Liver (tissue), 9 donors: Measurements from ENCODE around the gene ST8SIA5. TPM values are rescaled to one million over a fixed set of nuclear protein-coding genes. Genes with fewer than 3 reads are reported as not detected.

Source experiments
- DNase-seq: peaks from one replicate; pipeline ENCODE4 v3.0.0-alpha.2; 2017; ENCODE audit warnings: low spot score
- H3K27ac ChIP-seq, 2 donors: one replicate each; pipeline ENCODE4 v1.7.0; 2013; ENCODE audit warnings: inconsistent platforms in 2 of 2, low read length in 2 of 2, control low read depth in 1 of 2, low read depth in 1 of 2, mild to moderate bottlenecking in 1 of 2
- H3K27me3 ChIP-seq, 4 donors: one replicate each; pipeline versions ENCODE4 v1.6.1 to v1.7.0; 2013; ENCODE audit warnings: low read length in 3 of 4, inconsistent platforms in 1 of 4, mild to moderate bottlenecking in 1 of 4, moderate library complexity in 1 of 4; ENCODE audit not compliant: control insufficient read depth in 4 of 4, insufficient read depth in 4 of 4
- H3K36me3 ChIP-seq, 4 donors: one replicate each; pipeline versions ENCODE4 v1.6.1 to v1.7.0; 2013; ENCODE audit warnings: low read length in 3 of 4, mild to moderate bottlenecking in 3 of 4, low read depth in 1 of 4, moderate library complexity in 1 of 4; ENCODE audit not compliant: control insufficient read depth in 4 of 4, insufficient read depth in 3 of 4
- H3K4me1 ChIP-seq, 4 donors: one replicate each; pipeline versions ENCODE4 v1.6.1 to v1.7.0; 2013; ENCODE audit warnings: low read length in 3 of 4, mild to moderate bottlenecking in 3 of 4, moderate library complexity in 1 of 4; ENCODE audit not compliant: control insufficient read depth in 4 of 4, insufficient read depth in 4 of 4
- H3K4me3 ChIP-seq, 3 donors: one replicate each; pipeline versions ENCODE4 v1.6.1 to v1.7.0; 2013; ENCODE audit warnings: low read length in 3 of 3, control low read depth in 1 of 3, low read depth in 1 of 3, mild to moderate bottlenecking in 1 of 3
- H3K9ac ChIP-seq, 2 donors: one replicate each; pipeline ENCODE4 v1.7.0; 2013; ENCODE audit warnings: low read length in 2 of 2, mild to moderate bottlenecking in 2 of 2, moderate library complexity in 2 of 2, control low read depth in 1 of 2, low read depth in 1 of 2
- H3K9me3 ChIP-seq, 4 donors: one replicate each; pipeline versions ENCODE4 v1.6.1 to v1.7.0; 2013; ENCODE audit warnings: low read length in 3 of 4; ENCODE audit not compliant: control insufficient read depth in 4 of 4
- EGR1 ChIP-seq, 2 donors: IDR thresholded peaks; 2 replicates each; pipeline ENCODE4 v1.6.1; 2016 to 2018; ENCODE audit warnings: antibody characterized with exemption in 2 of 2, low read depth in 2 of 2
- FOXA1 ChIP-seq: IDR thresholded peaks from 2 replicates; pipeline ENCODE4 v1.6.1; 2016; ENCODE audit warnings: antibody characterized with exemption
- FOXA2 ChIP-seq: IDR thresholded peaks from 2 replicates; pipeline ENCODE4 v1.6.1; 2016; ENCODE audit warnings: antibody characterized with exemption
- GABPA ChIP-seq, 2 donors: IDR thresholded peaks in 1 of 2; conservative IDR thresholded peaks in 1 of 2; 2 replicates each; pipeline ENCODE4 v1.6.1; 2016; ENCODE audit warnings: antibody characterized with exemption in 2 of 2, mild to moderate bottlenecking in 1 of 2, moderate library complexity in 1 of 2
- HNF4A ChIP-seq, 2 donors: conservative IDR thresholded peaks; 2 replicates each; pipeline ENCODE4 v1.6.1; 2016; ENCODE audit warnings: antibody characterized with exemption in 2 of 2, mild to moderate bottlenecking in 2 of 2
- HNF4G ChIP-seq: IDR thresholded peaks from 2 replicates; pipeline ENCODE4 v1.6.1; 2016; ENCODE audit warnings: antibody characterized with exemption
- JUND ChIP-seq, 2 donors: IDR thresholded peaks; 2 replicates each; pipeline ENCODE4 v1.6.1; 2016; ENCODE audit warnings: antibody characterized with exemption in 2 of 2
- NR2F2 ChIP-seq: IDR thresholded peaks from 2 replicates; pipeline ENCODE4 v1.6.1; 2016; ENCODE audit warnings: antibody characterized with exemption
- RAD21 ChIP-seq, 2 donors: IDR thresholded peaks; 2 replicates each; pipeline ENCODE4 v1.6.1; 2016; ENCODE audit warnings: antibody characterized with exemption in 2 of 2, mild to moderate bottlenecking in 2 of 2
- RXRA ChIP-seq, 2 donors: IDR thresholded peaks; 2 replicates each; pipeline ENCODE4 v1.6.1; 2017 to 2018; ENCODE audit warnings: antibody characterized with exemption in 2 of 2, mild to moderate bottlenecking in 1 of 2
- SP1 ChIP-seq: IDR thresholded peaks from 2 replicates; pipeline ENCODE4 v1.6.1; 2018; ENCODE audit warnings: antibody characterized with exemption, mild to moderate bottlenecking
- TAF1 ChIP-seq: conservative IDR thresholded peaks from 2 replicates; pipeline ENCODE4 v1.6.1; 2016; ENCODE audit warnings: antibody characterized with exemption, mild to moderate bottlenecking
- YY1 ChIP-seq: IDR thresholded peaks from 2 replicates; pipeline ENCODE4 v1.6.1; 2016; ENCODE audit warnings: antibody characterized with exemption, mild to moderate bottlenecking
- WGBS: extraction: QIAGEN DNeasy Blood & Tissue Kit; methylation state at CpG from one replicate; pipeline ENCODE4 v1.1.7; 2013; 5-methylcytosine and 5-hydroxymethylcytosine counted together
- polyA plus RNA-seq, 2 donors: library from polyadenylated mRNA; stranded (reverse) in 1 of 2; unstranded in 1 of 2; fragments of 200-250 nt in 1 of 2; fragments of >200 nt in 1 of 2; fragmentation: Nextera tagmentation in 1 of 2; extraction: Ambion mirVana in 1 of 2; gene quantifications; one replicate each; pipeline versions ENCODE4 v1.2.1 to v1.2.3, GENCODE V29; 2013 to 2015
- total RNA-seq, 2 donors: library from RNA; depleted of rRNA; stranded (reverse); fragments of >200 nt; gene quantifications; one replicate each; pipeline ENCODE4 v1.2.3, GENCODE V29; 2014
- TF ChIP-seq, protein P1 (sequence below): fragments of 150-350 bp; IDR thresholded peaks from 2 replicates; pipeline ENCODE4 v1.5.1; 2017; ENCODE audit warnings: improper control_type of control experiment, low read depth, low read length; ENCODE audit not compliant: missing input control
- TF ChIP-seq, protein P2 (sequence below): IDR thresholded peaks from 2 replicates; pipeline ENCODE4 v1.6.1; 2016; ENCODE audit warnings: antibody characterized with exemption
- TF ChIP-seq, protein P3 (sequence below): IDR thresholded peaks from 2 replicates; pipeline ENCODE4 v1.6.1; 2016; ENCODE audit warnings: antibody characterized with exemption
- TF ChIP-seq, protein P4 (sequence below): IDR thresholded peaks from 2 replicates; pipeline ENCODE4 v1.6.1; 2016; ENCODE audit warnings: antibody characterized with exemption
- TF ChIP-seq, protein P5 (sequence below): IDR thresholded peaks from 2 replicates; pipeline ENCODE4 v1.6.1; 2016; ENCODE audit warnings: antibody characterized with exemption, mild to moderate bottlenecking
- donor health status: healthy.
- donor health status: healthy.
- donor health status: healthy.
- donor health status: healthy.
- donor health status: healthy.

ST8SIA5 gene
- total and polyA plus RNA-seq, 4 donors, result under 0.01 to 0.12 (median 0.05) TPM; not detected in 1

DNA sequence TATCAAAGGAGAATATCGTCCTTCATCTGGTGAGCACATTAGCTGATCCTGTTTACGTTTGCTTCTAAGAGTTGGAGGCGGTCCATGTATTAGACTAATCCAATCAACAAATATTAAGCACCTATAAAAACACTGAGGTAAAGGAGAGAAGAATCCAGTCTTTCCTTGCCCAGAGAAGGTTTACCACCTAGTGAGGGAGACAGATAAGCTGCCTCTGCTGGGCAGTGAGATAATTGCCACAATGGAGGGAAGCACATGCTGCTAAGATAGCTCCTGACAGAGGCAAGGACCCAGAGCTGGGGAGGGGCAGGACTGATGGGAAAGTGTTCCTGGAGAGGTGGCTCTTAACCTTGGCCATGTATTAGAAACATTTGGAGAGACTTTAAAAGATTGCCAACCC is 36.7 kb upstream of the ST8SIA5 start:
- peaks cover 0 to 2% (median under 1%) of the 10 kb centered on the region in 4 donors for H3K9me3 ChIP-seq

More for the DNA sequence above, 36.7 kb upstream of the ST8SIA5 start:
- Histone ChIP-seq H3K36me3 (peaks cover 0 to 1% (median 0%) of the 10 kb centered on the region in 4 donors), H3K27ac (no peak overlapping the region), H3K4me1 (no peaks in the 10 kb centered on the region), H3K27me3 (no peaks in the 10 kb centered on the region), H3K4me3 (no peak overlapping the region), H3K9ac (no peak overlapping the region)
- no peak for DNase-seq
- TF ChIP-seq JUND (IDR thresholded peaks at IDR 0.05), result no peak
- TF ChIP-seq HNF4G, result no peak
- TF ChIP-seq, protein P1, sequence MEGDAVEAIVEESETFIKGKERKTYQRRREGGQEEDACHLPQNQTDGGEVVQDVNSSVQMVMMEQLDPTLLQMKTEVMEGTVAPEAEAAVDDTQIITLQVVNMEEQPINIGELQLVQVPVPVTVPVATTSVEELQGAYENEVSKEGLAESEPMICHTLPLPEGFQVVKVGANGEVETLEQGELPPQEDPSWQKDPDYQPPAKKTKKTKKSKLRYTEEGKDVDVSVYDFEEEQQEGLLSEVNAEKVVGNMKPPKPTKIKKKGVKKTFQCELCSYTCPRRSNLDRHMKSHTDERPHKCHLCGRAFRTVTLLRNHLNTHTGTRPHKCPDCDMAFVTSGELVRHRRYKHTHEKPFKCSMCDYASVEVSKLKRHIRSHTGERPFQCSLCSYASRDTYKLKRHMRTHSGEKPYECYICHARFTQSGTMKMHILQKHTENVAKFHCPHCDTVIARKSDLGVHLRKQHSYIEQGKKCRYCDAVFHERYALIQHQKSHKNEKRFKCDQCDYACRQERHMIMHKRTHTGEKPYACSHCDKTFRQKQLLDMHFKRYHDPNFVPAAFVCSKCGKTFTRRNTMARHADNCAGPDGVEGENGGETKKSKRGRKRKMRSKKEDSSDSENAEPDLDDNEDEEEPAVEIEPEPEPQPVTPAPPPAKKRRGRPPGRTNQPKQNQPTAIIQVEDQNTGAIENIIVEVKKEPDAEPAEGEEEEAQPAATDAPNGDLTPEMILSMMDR, result no peak
- TF ChIP-seq SP1, result no peak
- no peak for TF ChIP-seq FOXA1
- TF ChIP-seq EGR1 (IDR thresholded peaks at IDR 0.05; ENCODE audit: low read depth in 2 of 2), result no peak
- TF ChIP-seq GABPA (IDR thresholded peaks at IDR 0.05 in 1 of 2, conservative IDR thresholded peaks at IDR 0.05 in 1 of 2), result no peak
- no peak for TF ChIP-seq FOXA2
- TF ChIP-seq HNF4A (conservative IDR thresholded peaks at IDR 0.05), result no peak
- TF ChIP-seq YY1, result no peak
- no peak for TF ChIP-seq RAD21 (IDR thresholded peaks at IDR 0.05)
- no peak for TF ChIP-seq RXRA (IDR thresholded peaks at IDR 0.05)
- TF ChIP-seq, protein P2, sequence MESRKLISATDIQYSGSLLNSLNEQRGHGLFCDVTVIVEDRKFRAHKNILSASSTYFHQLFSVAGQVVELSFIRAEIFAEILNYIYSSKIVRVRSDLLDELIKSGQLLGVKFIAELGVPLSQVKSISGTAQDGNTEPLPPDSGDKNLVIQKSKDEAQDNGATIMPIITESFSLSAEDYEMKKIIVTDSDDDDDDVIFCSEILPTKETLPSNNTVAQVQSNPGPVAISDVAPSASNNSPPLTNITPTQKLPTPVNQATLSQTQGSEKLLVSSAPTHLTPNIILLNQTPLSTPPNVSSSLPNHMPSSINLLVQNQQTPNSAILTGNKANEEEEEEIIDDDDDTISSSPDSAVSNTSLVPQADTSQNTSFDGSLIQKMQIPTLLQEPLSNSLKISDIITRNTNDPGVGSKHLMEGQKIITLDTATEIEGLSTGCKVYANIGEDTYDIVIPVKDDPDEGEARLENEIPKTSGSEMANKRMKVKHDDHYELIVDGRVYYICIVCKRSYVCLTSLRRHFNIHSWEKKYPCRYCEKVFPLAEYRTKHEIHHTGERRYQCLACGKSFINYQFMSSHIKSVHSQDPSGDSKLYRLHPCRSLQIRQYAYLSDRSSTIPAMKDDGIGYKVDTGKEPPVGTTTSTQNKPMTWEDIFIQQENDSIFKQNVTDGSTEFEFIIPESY, result no peak
- TF ChIP-seq, protein P3, sequence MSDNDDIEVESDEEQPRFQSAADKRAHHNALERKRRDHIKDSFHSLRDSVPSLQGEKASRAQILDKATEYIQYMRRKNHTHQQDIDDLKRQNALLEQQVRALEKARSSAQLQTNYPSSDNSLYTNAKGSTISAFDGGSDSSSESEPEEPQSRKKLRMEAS, result no peak
- no peak for TF ChIP-seq NR2F2
- no peak for TF ChIP-seq TAF1
- TF ChIP-seq, protein P4, sequence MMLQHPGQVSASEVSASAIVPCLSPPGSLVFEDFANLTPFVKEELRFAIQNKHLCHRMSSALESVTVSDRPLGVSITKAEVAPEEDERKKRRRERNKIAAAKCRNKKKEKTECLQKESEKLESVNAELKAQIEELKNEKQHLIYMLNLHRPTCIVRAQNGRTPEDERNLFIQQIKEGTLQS, result no peak
- TF ChIP-seq, protein P5, sequence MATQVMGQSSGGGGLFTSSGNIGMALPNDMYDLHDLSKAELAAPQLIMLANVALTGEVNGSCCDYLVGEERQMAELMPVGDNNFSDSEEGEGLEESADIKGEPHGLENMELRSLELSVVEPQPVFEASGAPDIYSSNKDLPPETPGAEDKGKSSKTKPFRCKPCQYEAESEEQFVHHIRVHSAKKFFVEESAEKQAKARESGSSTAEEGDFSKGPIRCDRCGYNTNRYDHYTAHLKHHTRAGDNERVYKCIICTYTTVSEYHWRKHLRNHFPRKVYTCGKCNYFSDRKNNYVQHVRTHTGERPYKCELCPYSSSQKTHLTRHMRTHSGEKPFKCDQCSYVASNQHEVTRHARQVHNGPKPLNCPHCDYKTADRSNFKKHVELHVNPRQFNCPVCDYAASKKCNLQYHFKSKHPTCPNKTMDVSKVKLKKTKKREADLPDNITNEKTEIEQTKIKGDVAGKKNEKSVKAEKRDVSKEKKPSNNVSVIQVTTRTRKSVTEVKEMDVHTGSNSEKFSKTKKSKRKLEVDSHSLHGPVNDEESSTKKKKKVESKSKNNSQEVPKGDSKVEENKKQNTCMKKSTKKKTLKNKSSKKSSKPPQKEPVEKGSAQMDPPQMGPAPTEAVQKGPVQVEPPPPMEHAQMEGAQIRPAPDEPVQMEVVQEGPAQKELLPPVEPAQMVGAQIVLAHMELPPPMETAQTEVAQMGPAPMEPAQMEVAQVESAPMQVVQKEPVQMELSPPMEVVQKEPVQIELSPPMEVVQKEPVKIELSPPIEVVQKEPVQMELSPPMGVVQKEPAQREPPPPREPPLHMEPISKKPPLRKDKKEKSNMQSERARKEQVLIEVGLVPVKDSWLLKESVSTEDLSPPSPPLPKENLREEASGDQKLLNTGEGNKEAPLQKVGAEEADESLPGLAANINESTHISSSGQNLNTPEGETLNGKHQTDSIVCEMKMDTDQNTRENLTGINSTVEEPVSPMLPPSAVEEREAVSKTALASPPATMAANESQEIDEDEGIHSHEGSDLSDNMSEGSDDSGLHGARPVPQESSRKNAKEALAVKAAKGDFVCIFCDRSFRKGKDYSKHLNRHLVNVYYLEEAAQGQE, result no peak
- WGBS, result 79% methylated on average over 3 of the region's 3 CpGs
